NCI-H69 (cell line): Measurements from ENCODE around the gene TMEM266.

Source experiments
- DNase-seq: peaks from one replicate; lab custom pipeline; 2025; lab: John Stamatoyannopoulos, UW

The TMEM266 gene

DNA sequence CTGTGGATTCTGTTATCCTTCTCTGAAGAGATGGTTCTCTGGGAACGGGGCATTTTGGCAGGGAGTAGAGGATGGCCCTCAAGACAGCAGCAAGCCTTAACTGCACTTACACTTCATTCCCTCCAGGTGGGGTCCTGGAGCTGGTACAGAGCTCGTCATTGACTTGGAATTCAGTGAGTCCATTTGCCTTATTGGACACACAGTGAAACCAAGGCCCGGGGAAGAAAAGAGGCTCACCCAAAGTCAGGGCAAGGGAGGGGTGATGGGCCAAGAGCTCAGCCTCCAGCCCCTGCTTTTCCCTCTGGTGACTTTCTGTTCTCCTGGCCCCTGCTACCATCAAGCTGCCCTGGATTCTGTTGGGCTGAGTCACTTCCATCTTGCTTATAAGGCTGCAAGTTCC, 125.9 kb downstream of the TMEM266 start:
- DNase-seq = peak; percentile 62

- no peak for DNase-seq
Observed at GRCh38 chr15:76187163-76187562, 127.4 kb downstream of the TMEM266 start.

GRCh38 chr15:76189106-76189505, 129.3 kb downstream of the TMEM266 start:
- DNase-seq = no peak

GRCh38 chr15:76190070-76190564, 130.3 kb downstream of the TMEM266 start:
- DNase-seq = no peak

DNA sequence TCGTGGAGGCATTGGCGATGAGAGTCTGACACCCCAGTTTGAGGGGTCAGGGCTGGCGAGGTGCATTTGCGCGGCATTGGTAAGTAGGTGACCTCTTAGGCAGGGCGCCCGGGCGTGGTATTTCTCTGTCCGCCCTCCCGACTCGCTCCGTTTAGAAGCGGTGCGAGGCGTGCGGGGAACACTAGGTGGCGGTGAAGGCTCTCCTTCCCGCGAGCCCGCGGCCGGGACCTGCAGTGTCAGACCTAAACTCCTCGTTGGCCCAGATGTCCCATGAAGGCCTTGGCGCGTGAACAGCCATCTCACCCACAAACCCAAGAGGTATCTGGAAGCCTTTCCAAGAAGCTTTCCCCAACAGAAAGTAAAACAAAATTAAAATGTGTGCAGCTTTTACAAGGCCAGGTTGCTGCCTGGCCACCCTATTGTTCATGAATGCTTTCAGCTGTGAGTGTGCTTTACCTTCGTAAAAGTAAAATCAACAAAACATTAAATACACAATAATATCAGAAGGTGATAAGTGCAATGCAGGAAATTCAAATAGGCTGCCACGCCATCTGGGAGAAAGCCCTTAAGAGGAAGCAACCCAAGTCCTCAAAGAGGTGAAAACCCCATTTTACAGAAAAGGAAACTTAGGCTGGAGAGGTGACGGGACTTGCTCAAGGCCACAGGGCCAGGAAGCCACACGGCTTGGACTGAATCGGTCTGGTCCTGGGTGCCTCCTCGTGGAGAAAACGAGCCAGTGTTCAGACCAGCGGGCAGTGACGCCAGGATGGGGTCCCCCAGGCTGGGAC, 131.2 kb downstream of the TMEM266 start:
- DNase-seq = peak; percentile 80

DNA sequence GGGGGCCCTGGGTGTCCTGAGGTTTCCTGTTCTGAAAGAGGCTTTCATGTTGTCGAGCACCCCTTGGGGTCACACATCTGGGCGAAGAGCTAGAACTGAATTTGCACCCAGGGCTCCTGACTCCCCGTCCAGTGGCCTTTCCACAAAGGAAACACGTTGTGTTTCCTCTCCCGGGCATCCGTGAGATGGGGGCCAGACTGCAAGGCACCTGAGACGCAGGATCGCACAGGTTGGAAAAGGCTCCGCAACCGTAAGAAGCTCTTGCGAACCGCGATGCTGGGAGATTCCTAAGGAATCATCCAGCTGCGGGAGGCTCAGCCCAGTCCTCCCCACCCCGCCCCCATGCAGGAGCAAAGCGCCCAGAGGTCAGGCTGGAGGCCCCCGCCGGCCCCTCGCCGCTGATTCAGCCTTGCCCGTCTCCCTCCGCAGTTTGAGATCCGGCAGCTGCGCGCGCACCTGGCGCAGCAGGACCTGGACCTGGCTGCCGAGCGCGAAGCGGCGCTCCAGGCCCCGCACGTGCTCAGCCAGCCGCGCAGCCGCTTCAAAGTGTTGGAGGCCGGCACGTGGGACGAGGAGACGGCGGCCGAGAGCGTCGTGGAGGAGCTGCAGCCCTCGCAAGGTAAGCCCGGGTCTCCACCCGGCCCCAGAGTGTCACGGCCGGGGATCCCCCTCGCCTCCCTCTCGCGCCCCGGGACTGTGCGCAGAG, 131.9 kb downstream of the TMEM266 start:
- no peak for DNase-seq

DNA sequence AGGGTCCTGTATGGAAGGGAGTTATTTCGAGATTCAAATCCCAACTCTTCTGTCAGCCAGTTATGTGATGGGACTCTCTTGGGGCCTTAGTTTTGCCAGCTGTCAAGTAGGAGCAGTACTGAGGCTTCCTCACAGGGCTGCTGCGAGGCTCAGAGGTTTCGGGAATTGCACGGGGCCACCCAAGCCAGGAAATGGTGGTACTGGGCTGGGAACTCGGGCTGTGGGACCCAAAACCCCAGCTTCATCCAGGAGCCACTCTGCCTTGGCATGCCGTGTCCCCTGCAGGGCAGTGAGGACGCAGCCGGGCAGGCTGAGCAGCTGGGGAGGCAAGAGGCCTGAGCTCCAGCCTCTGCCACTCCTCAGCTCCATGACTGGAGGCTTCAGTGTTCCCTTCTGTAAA, 132.9 kb downstream of the TMEM266 start:
- no peak for DNase-seq

DNA sequence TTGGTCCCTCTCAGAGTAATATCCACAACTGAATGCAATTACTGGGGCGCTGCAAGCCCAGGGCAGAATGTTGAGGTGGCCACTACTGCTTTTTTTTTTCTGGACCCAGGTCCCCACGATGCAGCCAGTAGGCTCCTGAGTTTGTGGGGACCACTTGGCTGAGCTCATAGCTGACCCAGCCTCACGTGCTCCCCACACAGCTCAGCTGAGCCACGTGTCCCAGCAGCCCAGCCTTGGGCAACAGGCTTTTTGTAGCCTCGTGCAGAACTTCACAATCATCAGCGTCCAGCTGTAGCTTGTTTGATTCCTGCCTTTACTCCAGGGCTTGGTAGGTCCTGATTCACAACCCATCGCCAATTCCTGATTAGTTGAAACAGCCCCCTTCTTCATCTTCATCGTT, 134.1 kb downstream of the TMEM266 start:
- no peak for DNase-seq

GRCh38 chr15:76195506-76196268, 135.9 kb downstream of the TMEM266 start:
- DNase-seq = no peak

GRCh38 chr15:76196269-76197231, 136.8 kb downstream of the TMEM266 start:
- DNase-seq = peak; percentile 83

GRCh38 chr15:76197703-76198455, 138.1 kb downstream of the TMEM266 start:
- DNase-seq = peak; percentile 66

GRCh38 chr15:76198456-76199105, 138.8 kb downstream of the TMEM266 start:
- DNase-seq = no peak

- DNase-seq = no peak
Observed at GRCh38 chr15:76199106-76200082, 139.6 kb downstream of the TMEM266 start.

DNA sequence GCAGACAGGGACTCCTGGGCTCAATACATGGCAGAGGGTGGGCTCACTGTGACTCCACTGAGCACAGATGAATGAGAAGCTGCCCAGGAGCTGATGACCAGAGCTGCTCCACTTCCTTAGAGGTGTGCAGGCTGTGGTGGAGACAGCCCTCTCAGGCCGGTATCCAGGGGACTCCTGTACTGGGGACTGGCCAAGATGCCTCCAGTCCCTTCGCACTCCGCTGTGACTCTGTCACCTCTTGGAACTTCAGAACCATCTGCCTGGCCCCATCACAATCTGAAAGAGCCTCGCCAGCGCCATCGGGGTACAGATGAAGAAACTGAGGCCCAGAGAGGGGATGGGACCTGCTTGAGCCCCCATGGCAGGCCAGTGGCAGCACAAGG, 140.3 kb downstream of the TMEM266 start:
- no peak for DNase-seq

- DNase-seq = peak; percentile 15
Observed at GRCh38 chr15:76200641-76201105, 140.9 kb downstream of the TMEM266 start.

DNA sequence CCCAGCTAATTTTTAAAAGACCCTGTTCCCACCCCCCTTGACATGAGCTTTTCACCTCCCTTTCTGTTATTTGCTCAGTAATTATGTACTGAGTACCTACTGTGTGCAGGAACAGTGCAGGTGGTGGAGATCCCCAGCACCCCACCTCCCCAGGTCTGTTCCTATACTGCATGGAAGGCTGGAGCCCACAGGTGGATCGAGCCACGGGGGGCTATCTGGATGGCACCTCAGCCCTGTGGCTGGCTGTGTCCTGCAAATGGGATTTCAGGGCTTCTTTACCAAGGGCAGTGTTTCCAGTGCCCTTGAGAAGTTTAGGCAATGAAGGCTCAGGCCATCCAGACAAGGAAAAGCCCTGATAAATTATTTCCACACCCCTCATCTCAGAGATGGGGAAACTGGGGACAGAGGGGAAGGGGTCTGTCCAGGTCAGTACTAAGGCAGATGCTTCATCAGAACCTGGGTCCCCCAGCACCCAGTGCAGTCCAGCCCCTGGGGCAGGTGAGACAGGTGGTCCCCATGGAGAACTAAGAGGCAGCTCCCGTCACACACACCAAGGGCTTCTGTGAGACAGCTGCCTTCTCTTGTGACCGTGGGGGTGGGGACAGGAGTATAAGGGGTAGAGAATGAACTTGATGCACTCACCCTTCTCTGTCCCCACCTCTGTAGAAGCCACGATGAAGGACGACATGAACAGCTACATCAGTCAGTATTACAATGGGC, 141.9 kb downstream of the TMEM266 start:
- no peak for DNase-seq

DNA sequence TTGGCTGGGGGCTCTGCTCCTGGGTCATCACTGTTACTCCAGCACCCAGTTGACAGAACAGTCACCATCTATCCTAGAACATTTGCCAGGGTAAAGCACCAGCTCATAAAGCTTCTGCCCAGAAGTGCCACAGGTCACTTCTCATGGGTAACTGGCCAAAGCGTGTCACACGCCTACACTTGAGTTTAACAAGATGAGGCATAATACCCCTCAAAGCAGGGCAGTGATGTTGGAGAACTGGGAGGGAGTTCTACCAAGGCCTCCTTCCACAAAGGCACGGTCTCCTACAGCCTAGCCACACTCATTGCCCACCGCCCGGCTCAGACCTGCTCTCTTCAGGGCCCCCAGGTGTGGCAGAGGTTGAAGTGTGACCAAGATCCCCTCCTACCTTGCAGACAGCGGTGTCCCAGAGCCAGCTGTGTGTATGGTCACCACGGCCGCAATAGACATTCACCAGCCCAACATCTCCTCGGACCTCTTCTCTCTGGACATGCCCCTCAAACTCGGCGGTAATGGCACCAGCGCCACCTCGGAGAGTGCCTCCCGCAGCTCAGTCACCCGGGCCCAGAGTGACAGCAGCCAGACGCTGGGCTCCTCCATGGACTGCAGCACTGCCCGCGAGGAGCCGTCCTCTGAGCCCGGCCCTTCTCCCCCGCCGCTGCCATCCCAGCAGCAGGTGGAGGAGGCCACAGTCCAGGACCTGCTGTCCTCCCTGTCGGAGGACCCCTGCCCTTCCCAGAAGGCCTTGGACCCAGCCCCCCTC, 143.7 kb downstream of the TMEM266 start:
- no peak for DNase-seq
